KOPT-K1 (cell line): ENCODE measurements around the gene SOX5.

Experiments
- H3K27ac ChIP-seq: fragments of 200-600 bp; sonication (generic); 2 replicates; pipeline ENCODE4 v1.5.1; 2016; ENCODE audit warnings: antibody characterized with exemption, mild to moderate bottlenecking, low read depth, low read length; ENCODE audit not compliant: poor library complexity, severe bottlenecking
- H3K36me3 ChIP-seq: fragments of 200-600 bp; sonication (generic); 2 replicates; pipeline ENCODE4 v1.5.1; 2017; ENCODE audit warnings: antibody characterized with exemption, mild to moderate bottlenecking, low read length, moderate library complexity; ENCODE audit not compliant: insufficient read depth
- H3K9me3 ChIP-seq: fragments of 200-600 bp; sonication (generic); 2 replicates; pipeline ENCODE4 v1.5.1; 2017; ENCODE audit warnings: antibody characterized with exemption, low read length, mild to moderate bottlenecking; ENCODE audit not compliant: insufficient read depth, poor library complexity, severe bottlenecking

SOX5 gene

DNA sequence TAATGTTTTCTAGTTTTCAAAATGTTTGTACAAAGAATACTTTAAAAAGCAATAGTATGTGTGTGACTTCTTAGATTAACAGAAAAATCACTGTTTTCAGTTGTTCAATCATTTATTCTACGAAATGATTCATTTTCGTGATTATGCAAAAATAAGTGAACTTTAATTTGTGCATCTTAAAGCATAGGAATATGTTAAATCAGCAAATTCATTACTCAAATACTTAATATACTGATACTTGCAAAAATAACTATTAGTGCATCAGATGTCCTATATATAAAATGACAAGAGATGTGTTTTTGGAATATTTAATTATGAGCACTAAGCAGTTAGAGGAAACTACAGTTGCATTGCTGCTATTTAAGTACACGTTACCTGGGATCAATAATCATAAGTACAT lies 11.0 kb downstream of the SOX5 start:
- H3K27ac ChIP-seq: no peak overlapping the region
- no peaks in the 10 kb centered on the region for H3K36me3 ChIP-seq
- no peaks in the 10 kb centered on the region for H3K9me3 ChIP-seq

GRCh38 chr12:23931176-23931575 lies 18.3 kb downstream of the SOX5 start:
- Histone ChIP-seq H3K9me3 (no peaks in the 10 kb centered on the region), H3K27ac (no peak overlapping the region), H3K36me3 (no peaks in the 10 kb centered on the region)

- Histone ChIP-seq H3K36me3 (no peaks in the 10 kb centered on the region), H3K9me3 (no peaks in the 10 kb centered on the region), H3K27ac (no peak overlapping the region)
These were observed 18.9 kb downstream of the SOX5 start for GRCh38 chr12:23930599-23930998.

DNA sequence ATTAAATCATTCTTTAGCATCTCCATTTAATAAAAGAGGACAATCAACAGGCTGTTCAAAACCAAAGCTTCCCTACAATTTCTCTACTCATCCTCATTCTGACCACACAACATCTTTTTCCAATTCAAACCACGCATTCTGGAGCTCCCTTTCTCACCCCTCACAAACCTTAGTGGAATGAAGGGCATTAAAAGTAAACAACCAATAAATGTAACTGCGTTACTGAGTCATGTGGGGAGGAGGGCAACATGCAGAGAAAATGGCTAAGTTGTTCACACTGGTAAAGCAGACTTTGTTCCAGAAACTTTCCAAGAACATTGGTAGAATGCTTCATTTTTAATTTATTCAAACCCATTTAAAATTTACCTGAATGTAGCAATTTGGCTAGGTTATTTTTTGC lies 19.6 kb downstream of the SOX5 start:
- no peak overlapping the region for H3K27ac ChIP-seq
- H3K36me3 ChIP-seq: no peaks in the 10 kb centered on the region
- no peaks in the 10 kb centered on the region for H3K9me3 ChIP-seq

DNA sequence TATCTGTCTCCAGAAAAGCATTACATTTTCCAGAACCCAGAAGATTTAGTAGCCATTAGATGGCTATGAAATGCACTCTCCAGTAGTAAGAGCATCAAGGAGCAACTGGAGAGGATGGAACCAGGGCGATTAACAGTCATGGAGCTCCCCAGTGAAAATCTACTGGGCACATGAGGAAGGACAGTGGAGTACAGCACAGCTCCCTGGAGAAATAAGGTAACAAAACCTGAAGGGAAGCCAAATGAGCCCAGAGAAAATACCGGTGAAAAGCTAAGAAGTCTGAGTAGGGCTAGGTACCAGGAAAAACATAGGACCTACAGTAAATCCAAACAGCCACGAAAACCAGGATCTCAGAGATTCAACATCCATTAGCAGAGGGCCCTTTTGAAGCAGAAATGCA lies 21.6 kb downstream of the SOX5 start:
- Histone ChIP-seq H3K36me3 (no peaks in the 10 kb centered on the region), H3K27ac (no peak overlapping the region), H3K9me3 (no peaks in the 10 kb centered on the region)

DNA sequence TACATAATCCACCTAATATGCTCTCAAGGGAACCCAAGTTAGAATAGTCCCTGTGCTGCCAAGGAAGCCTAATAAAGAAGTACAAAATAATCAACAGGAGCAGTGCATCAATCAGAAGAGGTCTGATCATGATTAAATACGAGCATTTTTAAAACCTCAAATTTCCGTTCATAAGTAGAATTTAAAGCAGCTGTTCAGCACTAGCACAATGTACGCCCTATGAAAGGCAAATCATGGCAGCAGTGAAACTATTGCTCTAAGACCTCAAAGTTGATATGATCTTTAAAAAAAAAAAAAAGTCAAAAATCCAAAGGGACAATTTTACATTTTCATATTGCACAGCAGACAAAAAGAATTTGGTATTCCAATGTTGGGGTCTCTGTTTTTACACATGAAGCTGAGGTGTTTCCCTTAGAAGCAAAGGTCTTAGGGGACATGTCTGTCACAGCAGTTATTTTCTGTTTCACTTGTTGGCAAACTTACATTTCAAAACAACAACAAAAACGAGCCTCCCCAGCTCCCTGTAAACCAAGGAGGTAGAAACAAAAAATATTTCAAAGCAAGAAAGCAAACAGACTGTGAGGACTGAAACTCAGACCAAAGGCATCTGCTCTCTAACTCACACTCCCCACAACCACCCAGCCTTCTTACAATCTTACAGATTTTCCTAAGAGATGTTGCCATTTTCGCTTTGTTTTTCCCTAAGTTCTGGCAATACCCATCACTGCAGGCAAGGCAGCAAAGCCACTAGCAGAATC lies 28.2 kb downstream of the SOX5 start:
- no peak overlapping the region for H3K27ac ChIP-seq

GRCh38 chr12:23911574-23911973 lies 37.9 kb downstream of the SOX5 start:
- H3K27ac ChIP-seq: no peak overlapping the region
- H3K36me3 ChIP-seq: no peaks in the 10 kb centered on the region
- no peaks in the 10 kb centered on the region for H3K9me3 ChIP-seq

More for the DNA sequence above, 28.2 kb downstream of the SOX5 start:
- no peaks in the 10 kb centered on the region for H3K9me3 ChIP-seq
- no peaks in the 10 kb centered on the region for H3K36me3 ChIP-seq

DNA sequence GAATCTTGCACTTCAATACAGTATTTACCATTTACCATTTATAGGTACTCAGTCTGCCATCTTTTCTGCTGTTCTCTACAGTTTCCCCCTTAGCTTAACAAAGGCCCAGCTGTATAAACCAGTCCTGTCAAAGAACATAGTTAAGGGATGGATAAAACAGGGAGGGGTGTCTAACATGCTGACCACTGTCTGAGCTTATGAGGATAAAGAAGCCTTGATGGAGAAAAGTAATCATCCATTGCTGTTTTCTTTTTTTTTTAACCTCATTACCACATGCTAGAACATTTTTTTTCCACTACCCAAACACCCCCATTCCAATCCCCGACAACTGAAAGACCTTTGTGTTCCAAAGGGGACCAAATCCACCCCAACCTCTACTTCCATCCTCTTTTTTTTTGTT lies 39.9 kb downstream of the SOX5 start:
- H3K9me3 ChIP-seq: no peaks in the 10 kb centered on the region
- H3K36me3 ChIP-seq: no peaks in the 10 kb centered on the region
- H3K27ac ChIP-seq: no peak overlapping the region

- no peaks in the 10 kb centered on the region for H3K36me3 ChIP-seq
- H3K27ac ChIP-seq: no peak overlapping the region
- no peaks in the 10 kb centered on the region for H3K9me3 ChIP-seq
These were observed 43.1 kb downstream of the SOX5 start for GRCh38 chr12:23906329-23906728.

- H3K27ac ChIP-seq: no peak overlapping the region
- H3K36me3 ChIP-seq: no peaks in the 10 kb centered on the region
- H3K9me3 ChIP-seq: no peaks in the 10 kb centered on the region
These were observed 50.0 kb downstream of the SOX5 start for GRCh38 chr12:23899434-23899833.

DNA sequence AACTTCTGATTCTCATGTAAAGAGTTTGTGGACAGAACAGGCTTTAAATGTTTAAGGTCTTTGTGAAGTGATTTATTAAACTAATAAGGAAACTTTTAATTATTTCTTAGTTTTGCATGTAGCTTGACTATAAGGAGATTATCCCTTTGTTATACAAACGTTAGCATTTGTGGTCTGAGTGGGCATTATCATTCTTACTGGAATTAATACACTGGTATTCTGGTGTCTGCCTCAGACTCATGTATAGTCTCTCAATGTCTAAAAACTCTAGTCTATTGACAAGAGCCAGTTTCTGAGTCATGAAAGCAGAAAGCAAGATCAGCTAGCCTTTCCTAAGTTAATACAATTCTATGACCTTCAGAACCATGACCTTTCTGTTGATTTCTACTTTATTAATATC lies 51.3 kb downstream of the SOX5 start:
- no peaks in the 10 kb centered on the region for H3K9me3 ChIP-seq
- no peak overlapping the region for H3K27ac ChIP-seq
- no peaks in the 10 kb centered on the region for H3K36me3 ChIP-seq

DNA sequence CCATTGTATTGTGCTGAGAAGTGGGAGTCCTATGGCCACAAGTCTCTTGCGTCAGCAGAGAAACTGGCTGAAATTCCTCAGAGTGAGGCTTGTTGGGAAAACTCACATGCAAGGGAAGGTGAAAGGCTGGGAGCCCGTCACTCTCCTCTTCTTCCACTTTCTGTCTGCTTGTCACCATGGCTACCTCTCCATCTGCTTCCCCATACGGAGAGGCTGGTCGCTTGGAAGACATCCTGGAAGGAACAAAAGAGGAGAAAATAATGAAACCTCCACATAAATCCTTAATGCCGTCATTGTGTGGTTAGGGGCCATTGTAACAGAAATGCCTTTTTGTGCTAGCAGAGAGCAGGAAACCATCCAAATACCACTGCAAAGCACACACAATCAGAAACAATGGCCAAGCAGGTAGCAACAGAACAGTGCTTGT lies 53.7 kb downstream of the SOX5 start:
- Histone ChIP-seq H3K9me3 (no peaks in the 10 kb centered on the region), H3K36me3 (no peaks in the 10 kb centered on the region), H3K27ac (no peak overlapping the region)

DNA sequence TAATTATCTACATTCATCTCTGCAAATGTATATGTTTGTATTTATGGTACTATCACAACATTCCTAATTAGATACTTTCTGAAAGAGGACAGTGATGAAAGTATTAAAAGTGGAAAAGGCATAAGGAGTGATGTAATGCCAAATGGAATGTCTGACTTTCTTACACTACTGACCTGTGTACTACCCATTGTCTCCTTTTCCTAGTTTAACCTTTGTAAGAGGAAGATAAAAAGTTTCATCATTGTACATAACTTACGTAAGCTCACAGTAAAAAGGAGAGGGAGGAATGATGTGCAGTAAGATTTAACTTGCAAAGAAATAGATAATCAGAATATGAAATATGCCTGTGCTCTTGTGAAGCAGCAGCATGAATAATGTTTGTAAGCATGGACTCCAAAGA lies 55.9 kb downstream of the SOX5 start:
- Histone ChIP-seq H3K36me3 (no peaks in the 10 kb centered on the region), H3K27ac (no peak overlapping the region), H3K9me3 (no peaks in the 10 kb centered on the region)

DNA sequence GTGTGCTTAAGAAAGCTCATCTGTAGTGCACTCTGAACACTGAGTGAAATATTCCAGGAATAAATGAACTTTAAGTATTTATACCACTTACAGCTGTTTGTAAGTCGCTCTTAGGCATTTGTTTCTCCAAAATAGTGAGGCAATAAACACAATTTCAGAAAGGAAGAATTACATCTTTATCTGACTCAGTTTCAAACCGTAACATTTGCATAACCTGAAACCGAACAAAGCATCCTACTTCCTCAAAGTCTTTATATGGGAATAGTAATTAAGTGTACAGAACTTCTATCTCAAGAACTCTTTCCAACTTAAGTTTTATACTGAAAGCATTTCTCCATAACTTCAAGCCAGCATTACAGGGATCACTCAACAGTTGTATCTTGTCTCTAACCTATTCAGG lies 58.4 kb downstream of the SOX5 start:
- Histone ChIP-seq H3K9me3 (no peaks in the 10 kb centered on the region), H3K27ac (no peak overlapping the region), H3K36me3 (no peaks in the 10 kb centered on the region)

- H3K36me3 ChIP-seq: no peaks in the 10 kb centered on the region
- H3K9me3 ChIP-seq: no peaks in the 10 kb centered on the region
- H3K27ac ChIP-seq: no peak overlapping the region
These were observed 60.4 kb downstream of the SOX5 start for GRCh38 chr12:23889069-23889440.

- Histone ChIP-seq H3K36me3 (no peaks in the 10 kb centered on the region), H3K9me3 (no peaks in the 10 kb centered on the region), H3K27ac (no peak overlapping the region)
These were observed 60.9 kb downstream of the SOX5 start for GRCh38 chr12:23888396-23889068.
